Measurements from ENCODE around the gene C3orf49.

The C3orf49 gene, protein sequence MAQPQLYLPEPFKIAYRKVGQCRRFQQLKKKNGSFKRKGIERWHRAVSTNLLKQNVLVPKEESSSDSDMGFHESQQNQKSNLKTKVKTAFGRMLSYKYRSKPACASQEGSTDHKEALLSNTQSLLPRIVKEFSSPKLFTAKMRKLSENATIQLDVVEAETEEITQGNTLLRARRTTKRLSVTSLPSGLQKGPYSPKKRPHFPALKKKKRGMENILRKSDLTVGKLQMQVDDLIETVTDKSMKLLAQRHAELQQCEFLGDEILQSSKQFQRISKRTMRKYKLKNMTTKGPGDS

GRCh38 chr3:63819151-63819398 is at the start of gene C3orf49:
TSS of gene C3orf49 (plus strand) at chr3:63819299. CDS start at chr3:63819472, 173 bp downstream.
- DNase-seq: no peak

DNA sequence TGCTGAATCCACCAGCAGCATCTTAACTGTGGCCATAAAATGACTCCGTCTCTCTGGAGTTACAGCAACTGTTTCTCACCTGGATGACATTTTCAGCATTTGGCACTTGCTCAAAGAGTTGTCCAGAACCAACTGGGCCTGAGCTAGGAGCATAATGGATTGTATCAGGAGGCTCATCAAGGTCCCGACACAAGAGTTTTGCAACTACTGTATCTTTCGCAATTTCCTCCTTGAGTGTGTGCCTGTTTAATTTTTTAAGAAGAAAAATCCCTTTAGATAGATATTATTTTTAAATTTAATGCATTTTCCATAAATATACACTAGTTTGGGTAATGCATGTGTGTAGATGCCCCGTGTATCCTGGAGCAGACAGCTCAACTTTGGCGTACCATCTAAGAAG is 44.3 kb upstream of the C3orf49 start:
- no peak for DNase-seq

- DNase-seq: no peak
Observed at GRCh38 chr3:63779227-63779626, 39.9 kb upstream of the C3orf49 start.

DNA sequence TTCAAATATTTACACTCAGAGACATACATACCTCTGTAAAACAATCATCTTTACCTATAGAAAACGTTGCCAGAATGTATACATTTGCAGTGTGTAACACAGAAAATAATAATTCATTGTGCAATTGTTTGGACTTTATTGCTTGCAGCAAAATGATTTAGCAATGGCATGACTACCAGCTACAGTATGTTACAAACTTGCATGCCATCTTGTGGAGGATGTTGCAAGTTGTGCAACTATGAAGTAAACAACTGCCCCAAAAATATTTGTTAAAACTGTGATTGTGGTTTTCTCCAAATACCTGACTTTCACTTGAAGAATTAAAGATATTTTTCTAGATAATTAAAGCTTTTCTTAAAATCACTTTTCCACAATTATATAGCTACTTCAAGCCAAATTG is 27.1 kb upstream of the C3orf49 start:
- peak; percentile 31 for DNase-seq

DNA sequence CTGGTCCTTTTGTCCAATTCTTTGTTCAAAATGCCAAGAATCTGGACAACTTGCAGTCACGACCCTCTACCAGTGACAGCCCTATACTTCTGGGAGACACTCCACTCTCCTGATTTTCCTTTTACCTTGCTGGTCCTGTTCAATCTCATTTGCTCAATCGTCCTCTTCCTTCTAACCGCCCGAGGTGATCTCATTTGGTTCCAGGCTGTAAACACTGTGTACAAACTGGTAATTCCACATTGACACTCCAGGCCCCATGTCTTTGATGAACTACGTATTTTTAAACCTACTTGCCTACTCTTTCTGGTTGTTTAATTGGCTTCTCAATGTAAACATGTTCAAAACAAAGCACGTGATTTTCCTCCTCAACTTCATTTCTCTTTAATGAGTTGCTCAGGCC is 23.7 kb upstream of the C3orf49 start:
- DNase-seq: no peak

DNA sequence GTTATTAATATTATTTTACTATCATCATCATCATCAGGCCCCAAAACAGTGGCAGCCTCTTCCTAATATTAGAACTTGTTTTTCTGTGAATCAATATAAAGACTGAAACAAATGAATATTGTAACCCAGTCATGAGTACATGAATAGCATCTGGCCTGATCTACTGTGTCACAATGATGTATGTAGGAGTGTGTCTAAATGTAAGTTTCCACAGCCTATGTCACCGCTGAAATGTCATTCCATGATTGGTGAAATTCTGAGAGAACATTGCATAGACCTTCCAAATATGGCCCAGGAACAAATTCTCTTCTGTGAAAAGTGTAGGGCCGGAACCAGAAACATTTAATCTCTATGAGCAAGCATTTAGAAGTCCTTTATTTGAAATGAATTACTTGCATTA is 20.6 kb upstream of the C3orf49 start:
- DNase-seq: no peak

GRCh38 chr3:63798949-63799348 is 20.1 kb upstream of the C3orf49 start:
- no peak for DNase-seq

DNA sequence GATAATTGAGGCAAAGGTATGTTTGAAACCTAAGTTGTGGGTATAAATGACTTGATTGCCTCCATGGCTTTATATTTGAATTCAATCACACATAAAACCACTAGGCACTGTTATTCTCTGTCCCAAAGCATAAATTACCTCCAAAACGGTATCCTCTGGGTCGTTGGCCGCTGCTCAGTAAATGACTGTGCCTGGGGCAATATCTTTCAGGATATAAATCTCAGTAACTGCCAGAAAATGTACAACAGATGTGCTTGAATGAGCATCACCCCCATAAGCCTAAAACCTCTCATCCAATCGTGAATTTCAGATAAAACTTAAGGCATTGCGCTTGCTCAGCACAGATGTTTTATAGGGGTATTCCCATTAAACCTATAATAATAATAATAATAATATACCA is 19.0 kb upstream of the C3orf49 start:
- DNase-seq: no peak

DNA sequence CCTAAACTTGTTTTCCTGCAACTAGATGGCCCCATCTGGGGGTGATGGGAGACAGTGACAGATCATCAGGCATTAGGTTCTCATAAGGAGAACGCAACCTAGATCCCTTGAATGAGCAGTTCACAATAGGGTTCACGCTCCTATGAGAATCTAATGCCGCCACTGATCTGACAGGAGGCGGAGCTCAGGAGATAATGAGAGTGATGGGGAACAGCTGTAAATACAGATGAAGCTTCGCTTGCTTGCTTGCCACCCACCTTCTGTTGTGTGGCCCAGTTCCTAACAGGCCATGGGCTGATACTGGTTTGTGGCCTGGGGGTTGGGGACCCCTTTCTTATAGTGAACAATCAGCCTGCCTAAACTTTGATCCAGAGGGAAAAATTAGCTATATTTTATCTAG is 15.2 kb upstream of the C3orf49 start:
- peak; percentile 60 for DNase-seq

DNA sequence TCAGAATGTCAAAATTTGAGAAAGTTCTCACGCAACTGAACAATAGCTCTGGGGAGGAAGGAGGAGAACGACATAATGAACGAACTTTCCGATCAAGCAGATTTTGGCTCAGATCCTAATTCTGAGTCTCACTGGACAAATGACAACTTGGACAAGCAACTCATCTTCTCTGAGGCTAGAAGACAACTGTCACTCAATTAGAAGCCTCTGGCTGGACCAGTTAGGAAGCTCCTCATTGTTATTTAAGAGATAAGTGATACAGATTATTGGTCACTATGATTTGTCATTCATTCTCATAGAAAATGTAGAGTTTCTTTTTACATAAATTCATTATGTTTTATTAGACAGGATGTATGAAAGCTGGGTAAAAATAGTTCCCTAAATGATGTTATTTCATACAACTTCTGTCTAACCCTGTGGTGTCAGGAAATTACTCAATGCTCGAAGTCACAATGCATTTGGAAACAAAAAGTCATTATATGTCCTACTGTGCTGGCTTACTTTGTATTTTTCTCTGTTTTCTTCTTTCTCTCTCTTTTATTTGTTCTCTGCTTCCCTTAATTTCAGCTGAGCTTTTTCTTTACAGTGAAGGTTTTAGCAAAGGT is 11.0 kb upstream of the C3orf49 start:
- no peak for DNase-seq

DNA sequence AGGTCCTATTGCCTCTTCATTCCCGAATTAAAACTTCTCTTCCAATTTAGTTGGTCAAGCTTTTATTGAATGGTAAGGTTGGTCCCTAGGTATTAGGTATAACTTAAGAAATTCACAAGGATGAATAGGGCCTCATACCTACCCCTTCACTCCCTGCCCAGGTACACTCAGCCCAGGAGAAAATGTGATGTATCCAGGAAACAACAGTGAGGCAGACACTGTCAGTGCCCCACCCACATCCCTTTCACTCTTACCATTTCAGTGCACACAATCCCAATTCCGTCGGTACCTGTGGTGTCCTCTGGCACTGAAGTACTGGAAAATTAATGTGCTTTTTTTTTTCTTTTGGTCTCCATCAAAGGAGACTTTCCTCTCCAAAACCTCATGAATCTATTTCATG is 10.5 kb upstream of the C3orf49 start:
- DNase-seq: no peak

- DNase-seq: no peak
Observed at GRCh38 chr3:63809607-63810006, 9.5 kb upstream of the C3orf49 start.

GRCh38 chr3:63814237-63814636 is 4.9 kb upstream of the C3orf49 start:
- DNase-seq: no peak

DNA sequence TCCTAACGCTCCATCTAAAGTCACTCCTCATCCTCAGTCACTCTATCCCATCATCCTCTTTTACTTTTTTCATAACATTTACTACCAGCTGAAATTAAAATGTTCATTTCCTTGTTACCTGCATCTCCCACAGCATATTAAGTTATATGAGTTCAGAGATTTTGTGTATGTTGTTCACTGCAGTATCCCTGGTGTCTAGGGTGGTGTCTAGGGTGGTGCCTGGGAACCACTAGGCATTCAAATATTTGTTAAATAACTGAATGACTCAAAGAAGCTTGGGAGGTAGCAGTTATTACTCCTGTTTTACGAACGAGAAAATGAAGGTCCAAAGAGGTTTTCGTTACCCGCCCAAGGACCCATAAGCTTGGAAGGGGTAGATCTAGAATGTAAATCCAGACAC is 1.9 kb upstream of the C3orf49 start:
- DNase-seq: no peak

GRCh38 chr3:63818282-63819150 is 583 bp upstream of the C3orf49 start:
- peak; percentile 91 for DNase-seq

- DNase-seq: no peak
Observed at GRCh38 chr3:63824309-63824708, 5.2 kb downstream of the C3orf49 start.

DNA sequence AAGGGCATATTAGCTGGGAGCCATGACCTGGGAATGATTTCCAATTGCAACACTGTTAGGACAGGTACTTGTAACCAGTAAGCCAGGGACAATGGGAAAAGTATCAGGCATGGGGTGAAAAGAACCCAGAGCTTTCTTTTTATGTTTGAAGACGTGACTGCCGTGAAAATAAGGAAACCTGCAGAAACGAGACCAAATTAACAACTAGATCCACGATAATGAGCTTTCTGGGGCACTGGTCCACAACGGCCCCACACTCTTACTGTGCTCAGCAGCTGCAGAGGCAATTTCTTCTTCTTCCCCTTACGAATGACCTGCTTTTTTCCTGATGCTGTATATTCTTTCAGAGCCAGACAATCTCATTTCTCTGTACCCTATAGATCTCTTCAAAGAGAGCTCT is 11.4 kb downstream of the C3orf49 start:
- no peak for DNase-seq

DNA sequence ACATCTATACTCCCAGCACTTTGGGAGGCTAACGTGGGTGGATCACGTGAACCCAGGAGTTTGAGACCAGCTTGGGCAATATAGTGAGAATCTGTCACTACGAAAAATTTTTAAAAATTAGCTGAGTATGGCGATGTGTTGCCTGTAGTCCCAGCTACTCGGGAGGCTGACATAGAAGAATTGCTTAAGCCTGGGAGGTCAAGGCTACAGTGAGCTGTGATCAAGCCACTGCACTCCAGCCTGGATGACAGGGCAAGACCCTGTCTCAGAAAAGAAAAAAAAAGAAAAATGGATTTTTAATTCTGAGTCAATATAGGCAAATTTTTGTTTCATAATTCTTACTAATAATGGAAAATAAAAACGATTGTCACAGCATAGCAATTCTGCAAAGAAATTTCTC is 13.3 kb downstream of the C3orf49 start:
- no peak for DNase-seq

GRCh38 chr3:63841704-63842103 is 22.6 kb downstream of the C3orf49 start:
- DNase-seq: no peak

- DNase-seq: no peak
Observed at GRCh38 chr3:63842127-63842526, 23.0 kb downstream of the C3orf49 start.

DNA sequence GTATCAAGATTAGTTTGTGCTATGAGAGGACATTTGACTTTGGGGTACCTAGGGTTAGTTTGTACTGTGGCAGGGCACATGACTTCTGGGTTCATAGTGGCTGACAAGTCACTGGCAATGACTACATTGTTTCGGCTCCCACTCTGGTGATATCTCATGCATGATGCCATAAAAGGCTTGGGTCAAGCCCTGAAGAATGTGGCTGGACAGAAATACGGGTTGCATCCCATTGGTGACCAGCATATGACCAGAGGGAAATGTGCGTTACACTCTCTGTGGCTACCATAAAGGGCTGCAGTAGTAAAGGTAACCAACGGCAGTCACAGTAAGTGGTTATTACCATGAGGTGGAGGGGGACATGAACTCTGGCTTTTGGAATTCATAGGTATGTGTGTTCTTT is 26.1 kb downstream of the C3orf49 start:
- no peak for DNase-seq

DNA sequence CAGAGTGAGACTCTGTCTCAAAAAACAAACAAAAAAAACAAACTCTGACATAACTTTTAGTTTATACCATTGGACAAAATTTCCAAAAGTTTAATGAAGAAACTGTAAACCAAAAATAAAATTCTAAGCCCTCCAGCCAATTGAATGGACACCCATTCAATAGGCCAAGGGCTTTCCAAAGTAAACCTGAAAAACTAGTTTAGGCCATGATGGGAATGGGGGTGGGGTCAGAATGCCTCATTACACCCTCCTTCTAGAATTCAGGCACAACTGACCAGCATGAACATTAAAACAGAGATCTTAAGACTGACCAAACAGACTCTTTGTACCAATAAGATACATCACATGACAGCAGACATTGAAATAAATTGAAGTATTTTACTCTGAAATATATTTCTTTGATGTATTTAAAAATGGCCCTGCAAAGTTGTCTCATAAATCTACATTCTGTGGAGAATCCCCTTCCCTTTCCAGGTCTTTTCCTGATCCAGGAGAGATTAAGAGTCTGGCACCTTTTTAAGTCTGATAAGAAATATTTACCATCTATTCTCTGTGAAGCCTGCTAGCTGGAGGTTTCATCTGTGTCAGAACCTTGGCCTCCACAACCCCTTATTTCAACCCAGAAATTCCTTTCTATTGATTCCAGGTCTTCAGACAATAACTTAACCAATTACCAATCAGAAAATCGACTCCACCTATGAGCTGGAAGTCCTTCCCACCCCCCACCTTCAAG is 28.8 kb downstream of the C3orf49 start:
- no peak for DNase-seq

DNA sequence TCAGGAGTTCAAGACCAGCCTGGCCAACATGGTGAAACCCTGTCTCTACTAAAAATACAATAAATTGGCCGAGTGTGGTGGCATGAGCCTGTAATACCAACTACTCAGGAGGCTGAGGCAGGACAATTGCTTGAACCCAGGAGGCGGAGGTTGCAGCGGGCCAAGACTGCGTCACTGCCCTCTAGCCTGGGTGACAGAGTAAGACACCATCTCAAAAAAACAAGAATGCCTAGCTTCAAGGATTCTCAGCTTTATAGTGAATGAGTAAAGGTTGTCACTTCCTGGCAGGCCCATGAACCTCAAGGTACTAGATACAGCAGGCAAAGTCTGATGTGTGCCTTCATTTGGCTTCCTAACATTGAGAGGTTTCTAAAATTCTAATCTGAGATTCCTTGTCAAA is 30.1 kb downstream of the C3orf49 start:
- DNase-seq: no peak

DNA sequence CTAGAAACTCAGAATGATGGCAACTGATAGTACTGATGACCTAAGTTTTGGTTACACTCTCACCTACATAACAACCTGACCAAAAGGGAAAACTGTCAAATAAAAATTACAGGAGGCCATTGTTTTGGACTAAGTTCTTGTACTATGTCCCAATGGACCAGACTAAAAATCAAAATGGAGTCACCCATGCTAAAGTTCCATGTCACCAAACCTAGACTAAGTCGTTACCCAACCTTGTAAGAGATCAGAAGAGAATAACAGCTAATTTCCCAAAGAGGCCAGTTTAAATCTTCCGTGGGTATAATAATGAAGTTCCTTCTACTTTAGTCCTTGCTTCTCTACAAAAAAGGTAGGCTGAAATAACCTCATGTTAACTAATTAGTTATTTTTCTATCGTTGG is 32.2 kb downstream of the C3orf49 start:
- DNase-seq: no peak

All from eye (tissue), 1 donor.